CD1c-positive myeloid dendritic cell (primary cell): ENCODE data around the gene ATP5F1D.
"Not testable (repeated sequence)": the region's sequence is repeated elsewhere in the genome, so short reads cannot be mapped to it uniquely, and the experiment has no call there.

ENCODE experiments used
- DNase-seq: peaks from one replicate; pipeline ENCODE4 v3.0.0-alpha.2; 2016; ENCODE audit errors: extremely low spot score

Gene ATP5F1D

GRCh38 chr19:1246265-1247087, 4.9 kb downstream of the ATP5F1D start:
- not testable (repeated sequence) for DNase-seq

GRCh38 chr19:1247748-1248138, 6.2 kb downstream of the ATP5F1D start:
- no peak for DNase-seq

GRCh38 chr19:1248139-1248785, 6.7 kb downstream of the ATP5F1D start, which contains the start of gene MIDN:
TSS of gene MIDN (plus strand) at chr19:1248583. CDS start at chr19:1250297, 1,714 bp downstream.
- peak; percentile 93 for DNase-seq

- peak; percentile 94 for DNase-seq
Observed at GRCh38 chr19:1248786-1249297, 7.3 kb downstream of the ATP5F1D start.

- DNase-seq, result peak; percentile 98
Observed at GRCh38 chr19:1249298-1249989, 7.9 kb downstream of the ATP5F1D start.

GRCh38 chr19:1249990-1250436, 8.5 kb downstream of the ATP5F1D start:
- no peak for DNase-seq

GRCh38 chr19:1250437-1251260, 9.1 kb downstream of the ATP5F1D start:
- peak; percentile 53 for DNase-seq

- DNase-seq, result peak; percentile 93
Observed at GRCh38 chr19:1251330-1252220, 10.0 kb downstream of the ATP5F1D start.

- peak; percentile 88 for DNase-seq
Observed at GRCh38 chr19:1252221-1252820, 10.8 kb downstream of the ATP5F1D start.

- DNase-seq, result peak; percentile 90
Observed at GRCh38 chr19:1252821-1253513, 11.4 kb downstream of the ATP5F1D start.

GRCh38 chr19:1253514-1254080, 12.0 kb downstream of the ATP5F1D start:
- DNase-seq, result no peak

- peak; percentile 51 for DNase-seq
Observed at GRCh38 chr19:1254081-1254527, 12.6 kb downstream of the ATP5F1D start.

- no peak for DNase-seq
Observed at GRCh38 chr19:1254530-1255185, 13.1 kb downstream of the ATP5F1D start.

GRCh38 chr19:1255186-1256161, 13.9 kb downstream of the ATP5F1D start:
- DNase-seq, result no peak

GRCh38 chr19:1256646-1257474, 15.3 kb downstream of the ATP5F1D start:
- no peak for DNase-seq
